K562 (cell line): ENCODE data around the gene CUL9. TPM values are rescaled to one million over a fixed set of nuclear protein-coding genes. Genes with fewer than 3 reads are reported as not detected.

Source experiments
- CHAMP1 ChIP-seq: fragments of 450-650 bp; IDR thresholded peaks from 2 replicates; pipeline ENCODE4 v1.6.1; 2016; ENCODE audit warnings: mild to moderate bottlenecking
- DACH1 ChIP-seq: fragments of 450-650 bp; IDR thresholded peaks from 2 replicates; pipeline ENCODE4 v1.6.1; 2018; ENCODE audit not compliant: partially characterized antibody
- EP300 ChIP-seq: IDR thresholded peaks from 2 replicates; pipeline ENCODE4 v1.6.1; 2012; ENCODE audit warnings: low read length, improper control_type of control experiment
- HOXB6 ChIP-seq: fragments of 250-450 bp; sonication (Bioruptor Pico); IDR thresholded peaks from 2 replicates; pipeline ENCODE4 v1.5.1; 2022; ENCODE audit warnings: mild to moderate bottlenecking, borderline replicate concordance
- MYNN ChIP-seq, 2 experiments: sonication (generic); formaldehyde crosslinking in 1 of 2; IDR thresholded peaks; 2 replicates each; pipeline versions ENCODE4 v1.5.0 to v1.6.1; 2016 to 2020; ENCODE audit warnings: antibody characterized with exemption in 1 of 2, missing genetic modification reagents in 1 of 2
- SLC30A9 ChIP-seq: fragments of 250-450 bp; sonication (Bioruptor Pico); IDR thresholded peaks from 2 replicates; pipeline ENCODE4 v1.8.0; 2022; ENCODE audit warnings: mild to moderate bottlenecking, moderate library complexity
- SRSF1 ChIP-seq: fragments of 200-400 bp; formaldehyde crosslinking; IDR thresholded peaks from 2 replicates; pipeline ENCODE4 v1.6.1; 2017; ENCODE audit warnings: mild to moderate bottlenecking, low read depth, low read length, moderate library complexity
- STAT5A ChIP-seq: IDR thresholded peaks from 2 replicates; pipeline ENCODE4 v1.6.1; 2012; ENCODE audit warnings: low read length, inconsistent platforms, borderline replicate concordance
- STAT5B ChIP-seq: fragments of 250-450 bp; sonication (Bioruptor Pico); IDR thresholded peaks from 2 replicates; pipeline ENCODE4 v1.8.0; 2021; ENCODE audit warnings: mild to moderate bottlenecking, inconsistent platforms
- TBL1XR1 ChIP-seq, 2 experiments: IDR thresholded peaks; 2 replicates each; pipeline ENCODE4 v1.6.1; 2012; ENCODE audit warnings: improper control_type of control experiment in 2 of 2, low read length in 2 of 2, mild to moderate bottlenecking in 1 of 2
- THAP7 ChIP-seq: fragments of 250-450 bp; sonication (Bioruptor Pico); IDR thresholded peaks from 2 replicates; pipeline ENCODE4 v1.5.0; 2021
- ZBTB43 ChIP-seq: sonication (generic); formaldehyde crosslinking; IDR thresholded peaks from 2 replicates; pipeline ENCODE4 v1.8.0; 2023; ENCODE audit warnings: mild to moderate bottlenecking, missing genetic modification reagents
- polyA plus RNA-seq, 8 experiments: library from polyadenylated mRNA; depleted of rRNA in 4 of 8; stranded (reverse) in 5 of 8; unstranded in 3 of 8; fragments of >200 nt; fragmentation: Nextera tagmentation in 2 of 8; fragmentation: Illumina TruSeq in 1 of 8; extraction: Ambion mirVana in 2 of 8; extraction: Trizol in 1 of 8; gene quantifications; 2 replicates each; pipeline versions ENCODE4 v1.2.1 to v1.2.3, GENCODE V29; 2011 to 2014; ENCODE audit warnings: inconsistent platforms in 1 of 8, missing spikeins in 1 of 8
- total RNA-seq, 7 experiments: library from RNA; depleted of rRNA in 6 of 7; stranded (reverse); fragments of >200 nt in 6 of 7; fragmentation: Illumina TruSeq in 2 of 7; extraction: Trizol in 2 of 7; gene quantifications; 2 replicates each; pipeline versions ENCODE4 v1.2.1 to v1.2.3, GENCODE V29; 2011 to 2021; ENCODE audit warnings: low replicate concordance in 1 of 7
- TF ChIP-seq, protein P1 (sequence below), 3 experiments: fragments of 200-800 bp in 1 of 3; fragments of 250-450 bp in 1 of 3; fragments of 450-650 bp in 1 of 3; sonication (Bioruptor Pico) in 1 of 3; sonication (Bioruptor generic) in 1 of 3; formaldehyde crosslinking in 1 of 3; IDR thresholded peaks; 2 replicates each; pipeline versions ENCODE4 v1.6.1 to v1.8.0; 2016 to 2022; ENCODE audit warnings: mild to moderate bottlenecking in 2 of 3, missing genetic modification characterization in 2 of 3, missing compliant biosample characterization in 1 of 3, moderate library complexity in 1 of 3
- TF ChIP-seq, protein P2 (sequence below): fragments of 250-450 bp; sonication (Bioruptor Pico); IDR thresholded peaks from 2 replicates; pipeline ENCODE4 v1.4.0; 2020; ENCODE audit warnings: mild to moderate bottlenecking

Gene CUL9
- total and polyA plus RNA-seq, 9 of the 15 experiments (the other 6 are each of a cell fraction or from before 2014, with no cell fraction given): 0.50 to 20.7 (median 6.6) TPM

- TF ChIP-seq CHAMP1 (no peak), STAT5A (no peak), SRSF1 (no peak), DACH1 (no peak), SLC30A9 (no peak), ZBTB43 (CRISPR knock-in tag) (no peak), HOXB6 (no peak), EP300 (no peak), STAT5B (CRISPR knock-in tag) (no peak), THAP7 (CRISPR knock-in tag) (no peak), MYNN (IDR thresholded peaks at IDR 0.05) (no peak), MYNN (CRISPR knock-in tag; IDR thresholded peaks at IDR 0.05) (no peak), TBL1XR1 (IDR thresholded peaks at IDR 0.05; ENCODE audit: low read length in 2 of 2) (peak in 1 of 2 experiments; percentile 38; a peak in 1 of 4 replicates)
- TF ChIP-seq, protein P1, sequence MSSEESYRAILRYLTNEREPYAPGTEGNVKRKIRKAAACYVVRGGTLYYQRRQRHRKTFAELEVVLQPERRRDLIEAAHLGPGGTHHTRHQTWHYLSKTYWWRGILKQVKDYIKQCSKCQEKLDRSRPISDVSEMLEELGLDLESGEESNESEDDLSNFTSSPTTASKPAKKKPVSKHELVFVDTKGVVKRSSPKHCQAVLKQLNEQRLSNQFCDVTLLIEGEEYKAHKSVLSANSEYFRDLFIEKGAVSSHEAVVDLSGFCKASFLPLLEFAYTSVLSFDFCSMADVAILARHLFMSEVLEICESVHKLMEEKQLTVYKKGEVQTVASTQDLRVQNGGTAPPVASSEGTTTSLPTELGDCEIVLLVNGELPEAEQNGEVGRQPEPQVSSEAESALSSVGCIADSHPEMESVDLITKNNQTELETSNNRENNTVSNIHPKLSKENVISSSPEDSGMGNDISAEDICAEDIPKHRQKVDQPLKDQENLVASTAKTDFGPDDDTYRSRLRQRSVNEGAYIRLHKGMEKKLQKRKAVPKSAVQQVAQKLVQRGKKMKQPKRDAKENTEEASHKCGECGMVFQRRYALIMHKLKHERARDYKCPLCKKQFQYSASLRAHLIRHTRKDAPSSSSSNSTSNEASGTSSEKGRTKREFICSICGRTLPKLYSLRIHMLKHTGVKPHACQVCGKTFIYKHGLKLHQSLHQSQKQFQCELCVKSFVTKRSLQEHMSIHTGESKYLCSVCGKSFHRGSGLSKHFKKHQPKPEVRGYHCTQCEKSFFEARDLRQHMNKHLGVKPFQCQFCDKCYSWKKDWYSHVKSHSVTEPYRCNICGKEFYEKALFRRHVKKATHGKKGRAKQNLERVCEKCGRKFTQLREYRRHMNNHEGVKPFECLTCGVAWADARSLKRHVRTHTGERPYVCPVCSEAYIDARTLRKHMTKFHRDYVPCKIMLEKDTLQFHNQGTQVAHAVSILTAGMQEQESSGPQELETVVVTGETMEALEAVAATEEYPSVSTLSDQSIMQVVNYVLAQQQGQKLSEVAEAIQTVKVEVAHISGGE (CRISPR knock-in tag; IDR thresholded peaks at IDR 0.05): no peak
- TF ChIP-seq, protein P2, sequence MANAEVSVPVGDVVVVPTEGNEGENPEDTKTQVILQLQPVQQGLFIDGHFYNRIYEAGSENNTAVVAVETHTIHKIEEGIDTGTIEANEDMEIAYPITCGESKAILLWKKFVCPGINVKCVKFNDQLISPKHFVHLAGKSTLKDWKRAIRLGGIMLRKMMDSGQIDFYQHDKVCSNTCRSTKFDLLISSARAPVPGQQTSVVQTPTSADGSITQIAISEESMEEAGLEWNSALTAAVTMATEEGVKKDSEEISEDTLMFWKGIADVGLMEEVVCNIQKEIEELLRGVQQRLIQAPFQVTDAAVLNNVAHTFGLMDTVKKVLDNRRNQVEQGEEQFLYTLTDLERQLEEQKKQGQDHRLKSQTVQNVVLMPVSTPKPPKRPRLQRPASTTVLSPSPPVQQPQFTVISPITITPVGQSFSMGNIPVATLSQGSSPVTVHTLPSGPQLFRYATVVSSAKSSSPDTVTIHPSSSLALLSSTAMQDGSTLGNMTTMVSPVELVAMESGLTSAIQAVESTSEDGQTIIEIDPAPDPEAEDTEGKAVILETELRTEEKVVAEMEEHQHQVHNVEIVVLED (CRISPR knock-in tag): no peak
Measured at GRCh38 chr6:43267619-43268354, 85.8 kb downstream of the CUL9 start (continued).
